HEK293 (cell line): ENCODE data around the gene GATA3.

Experiments
- CTCF ChIA-PET: fragments of 350-600 bp; formaldehyde crosslinking; extraction: SDS; loops from one replicate; lab custom pipeline; 2021; ENCODE audit warnings: antibody characterized with exemption; lab: Yijun Ruan, JAX
- POLR2A ChIA-PET: fragments of 300-600 bp; formaldehyde crosslinking; extraction: SDS; loops from one replicate; lab custom pipeline; 2020; ENCODE audit warnings: antibody characterized with exemption, inconsistent platforms; lab: Yijun Ruan, JAX
- H3K27ac ChIP-seq: fragments of 200-500 bp; sonication (Bioruptor generic); 2 replicates; pipeline ENCODE4 v1.5.1; 2014; ENCODE audit warnings: low read depth, low read length, control low read depth, inconsistent platforms; ENCODE audit errors: extremely low read depth
- H3K36me3 ChIP-seq, 2 experiments: fragments of 200-500 bp in 1 of 2; sonication (Bioruptor generic) in 1 of 2; 1 replicate in 1 of 2; 2 replicates in 1 of 2; pipeline ENCODE4 v1.5.1; 2014 to 2017; ENCODE audit warnings: inconsistent platforms in 2 of 2, low read length in 2 of 2; ENCODE audit not compliant: control insufficient read depth in 2 of 2, insufficient read depth in 1 of 2
- H3K4me1 ChIP-seq: fragments of 200-500 bp; sonication (Bioruptor generic); 2 replicates; pipeline ENCODE4 v1.5.1; 2014; ENCODE audit warnings: mild to moderate bottlenecking, low read length, inconsistent platforms; ENCODE audit not compliant: control insufficient read depth, insufficient read depth
- H3K4me3 ChIP-seq: 2 replicates; pipeline ENCODE4 v1.5.1; 2011; ENCODE audit warnings: low read depth, mild to moderate bottlenecking, control low read depth, low read length, moderate library complexity
- H3K9me3 ChIP-seq: fragments of 200-500 bp; sonication (Bioruptor generic); 2 replicates; pipeline ENCODE4 v1.5.1; 2014; ENCODE audit warnings: low read depth, low read length, inconsistent platforms; ENCODE audit not compliant: control insufficient read depth, insufficient read depth
- BCL11A ChIP-seq: fragments of 450-650 bp; formaldehyde crosslinking; IDR thresholded peaks from 2 replicates; pipeline ENCODE4 v1.5.1; 2016; ENCODE audit warnings: low read depth, missing biosample characterization, missing genetic modification characterization
- EGR2 ChIP-seq: fragments of 450-650 bp; formaldehyde crosslinking; IDR thresholded peaks from 2 replicates; pipeline ENCODE4 v1.5.1; 2016; ENCODE audit warnings: low read depth, missing biosample characterization, missing genetic modification characterization
- OVOL3 ChIP-seq: fragments of 450-650 bp; formaldehyde crosslinking; IDR thresholded peaks from 2 replicates; pipeline ENCODE4 v1.5.1; 2016; ENCODE audit warnings: missing biosample characterization, missing genetic modification characterization
- PATZ1 ChIP-seq: fragments of 450-650 bp; formaldehyde crosslinking; IDR thresholded peaks from 2 replicates; pipeline ENCODE4 v1.5.1; 2016; ENCODE audit warnings: missing biosample characterization, missing genetic modification characterization
- REST ChIP-seq: fragments of 450-650 bp; formaldehyde crosslinking; IDR thresholded peaks from 2 replicates; pipeline ENCODE4 v1.5.1; 2016; ENCODE audit warnings: missing biosample characterization, missing genetic modification characterization
- ZBTB20 ChIP-seq: fragments of 450-650 bp; formaldehyde crosslinking; IDR thresholded peaks from 2 replicates; pipeline ENCODE4 v1.5.1; 2016; ENCODE audit warnings: missing biosample characterization, missing genetic modification characterization
- ZBTB21 ChIP-seq: fragments of 450-650 bp; formaldehyde crosslinking; IDR thresholded peaks from 2 replicates; pipeline ENCODE4 v1.5.1; 2017; ENCODE audit warnings: missing biosample characterization, missing genetic modification characterization
- ZIC2 ChIP-seq: fragments of 450-650 bp; formaldehyde crosslinking; IDR thresholded peaks from 2 replicates; pipeline ENCODE4 v1.5.1; 2016; ENCODE audit warnings: missing biosample characterization, missing genetic modification characterization
- ZNF114 ChIP-seq: fragments of 450-650 bp; formaldehyde crosslinking; IDR thresholded peaks from 2 replicates; pipeline ENCODE4 v1.5.0; 2017; ENCODE audit warnings: missing biosample characterization, missing genetic modification characterization
- ZNF133 ChIP-seq: fragments of 450-650 bp; formaldehyde crosslinking; IDR thresholded peaks from 2 replicates; pipeline ENCODE4 v1.5.1; 2016; ENCODE audit warnings: missing biosample characterization, missing genetic modification characterization
- ZNF174 ChIP-seq: fragments of 450-650 bp; formaldehyde crosslinking; IDR thresholded peaks from 2 replicates; pipeline ENCODE4 v1.5.0; 2017; ENCODE audit warnings: missing biosample characterization, mild to moderate bottlenecking, missing genetic modification characterization
- ZNF23 ChIP-seq: fragments of 450-650 bp; formaldehyde crosslinking; IDR thresholded peaks from 2 replicates; pipeline ENCODE4 v1.5.1; 2016; ENCODE audit warnings: missing biosample characterization, missing genetic modification characterization, borderline replicate concordance
- ZNF26 ChIP-seq: fragments of 450-650 bp; formaldehyde crosslinking; IDR thresholded peaks from 2 replicates; pipeline ENCODE4 v1.5.1; 2016; ENCODE audit warnings: missing biosample characterization, missing genetic modification characterization
- ZNF266 ChIP-seq: fragments of 450-650 bp; formaldehyde crosslinking; IDR thresholded peaks from 2 replicates; pipeline ENCODE4 v1.5.1; 2016; ENCODE audit warnings: missing biosample characterization, missing genetic modification characterization, low read depth
- ZNF501 ChIP-seq: fragments of 450-650 bp; formaldehyde crosslinking; IDR thresholded peaks from 2 replicates; pipeline ENCODE4 v1.5.1; 2016; ENCODE audit warnings: missing biosample characterization, missing genetic modification characterization
- ZNF529 ChIP-seq: fragments of 450-650 bp; formaldehyde crosslinking; IDR thresholded peaks from 2 replicates; pipeline ENCODE4 v1.5.1; 2017; ENCODE audit warnings: missing genetic modification characterization, missing biosample characterization; ENCODE audit not compliant: insufficient replicate concordance
- ZNF549 ChIP-seq: fragments of 450-650 bp; IDR thresholded peaks from 2 replicates; pipeline ENCODE4 v1.5.1; 2018; ENCODE audit warnings: missing biosample characterization, missing genetic modification characterization, mild to moderate bottlenecking, inconsistent platforms, moderate library complexity
- ZNF580 ChIP-seq: fragments of 450-650 bp; formaldehyde crosslinking; IDR thresholded peaks from 2 replicates; pipeline ENCODE4 v1.5.1; 2016; ENCODE audit warnings: missing biosample characterization, missing genetic modification characterization
- ZNF664 ChIP-seq: fragments of 450-650 bp; formaldehyde crosslinking; IDR thresholded peaks from 2 replicates; pipeline ENCODE4 v1.5.1; 2016; ENCODE audit warnings: missing biosample characterization, missing genetic modification characterization
- ZNF785 ChIP-seq: fragments of 450-650 bp; formaldehyde crosslinking; IDR thresholded peaks from 2 replicates; pipeline ENCODE4 v1.5.1; 2016; ENCODE audit warnings: missing biosample characterization, missing genetic modification characterization
- TF ChIP-seq, protein P1 (sequence below): fragments of 450-650 bp; formaldehyde crosslinking; IDR thresholded peaks from 2 replicates; pipeline ENCODE4 v1.5.1; 2017; ENCODE audit warnings: missing biosample characterization, mild to moderate bottlenecking, missing genetic modification characterization, moderate library complexity
- TF ChIP-seq, protein P2 (sequence below): fragments of 450-650 bp; formaldehyde crosslinking; IDR thresholded peaks from 2 replicates; pipeline ENCODE4 v1.5.1; 2016; ENCODE audit warnings: missing biosample characterization, missing genetic modification characterization

Gene GATA3

GRCh38 chr10:8063935-8064334 lies 9.4 kb downstream of the GATA3 start:
- Histone ChIP-seq H3K4me1 (no peaks in the 10 kb centered on the region; the same call in 1 of the 2 replicates), H3K36me3 (peaks cover 57 to 100% of the 10 kb centered on the region in 2 experiments), H3K27ac (no peak overlapping the region), H3K4me3 (no peak overlapping the region), H3K9me3 (no peaks in the 10 kb centered on the region)
- TF ChIP-seq ZNF26 (tag by site-specific recombination) (no peak), ZNF174 (no peak), ZNF114 (tag by site-specific recombination) (no peak), BCL11A (tag by site-specific recombination) (no peak), ZNF580 (tag by site-specific recombination) (no peak), ZNF501 (no peak), PATZ1 (tag by site-specific recombination) (no peak), EGR2 (tag by site-specific recombination) (no peak), ZNF549 (no peak), ZBTB21 (tag by site-specific recombination) (no peak), ZIC2 (no peak), ZNF785 (tag by site-specific recombination) (no peak), ZNF529 (tag by site-specific recombination) (no peak), ZNF266 (tag by site-specific recombination) (no peak)
- TF ChIP-seq, protein P1, sequence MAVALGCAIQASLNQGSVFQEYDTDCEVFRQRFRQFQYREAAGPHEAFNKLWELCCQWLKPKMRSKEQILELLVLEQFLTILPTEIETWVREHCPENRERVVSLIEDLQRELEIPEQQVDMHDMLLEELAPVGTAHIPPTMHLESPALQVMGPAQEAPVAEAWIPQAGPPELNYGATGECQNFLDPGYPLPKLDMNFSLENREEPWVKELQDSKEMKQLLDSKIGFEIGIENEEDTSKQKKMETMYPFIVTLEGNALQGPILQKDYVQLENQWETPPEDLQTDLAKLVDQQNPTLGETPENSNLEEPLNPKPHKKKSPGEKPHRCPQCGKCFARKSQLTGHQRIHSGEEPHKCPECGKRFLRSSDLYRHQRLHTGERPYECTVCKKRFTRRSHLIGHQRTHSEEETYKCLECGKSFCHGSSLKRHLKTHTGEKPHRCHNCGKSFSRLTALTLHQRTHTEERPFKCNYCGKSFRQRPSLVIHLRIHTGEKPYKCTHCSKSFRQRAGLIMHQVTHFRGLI (tag by site-specific recombination), result no peak
- POLR2A ChIA-PET, result no interaction called here
- CTCF ChIA-PET, result no interaction called here

GRCh38 chr10:8064436-8064835 lies 9.9 kb downstream of the GATA3 start:
- ChIA-PET POLR2A (no interaction called here), CTCF (interaction anchor here (0.7 kb wide), 1 partner anchor 479 kb away, joined by 3 read pairs; no protein-coding TSS in a partner anchor)
- H3K9me3 ChIP-seq, result no peaks in the 10 kb centered on the region
- H3K27ac ChIP-seq, result no peak overlapping the region
- peaks cover 62 to 100% of the 10 kb centered on the region in 2 experiments for H3K36me3 ChIP-seq
- no peak overlapping the region for H3K4me3 ChIP-seq
- no peaks in the 10 kb centered on the region; the same call in 1 of the 2 replicates for H3K4me1 ChIP-seq
- no peak for TF ChIP-seq ZNF664 (tag by site-specific recombination)
- TF ChIP-seq ZBTB20, result no peak
- TF ChIP-seq ZNF133 (tag by site-specific recombination), result no peak
- TF ChIP-seq REST (tag by site-specific recombination), result no peak
- no peak for TF ChIP-seq ZNF23
- TF ChIP-seq, protein P2, sequence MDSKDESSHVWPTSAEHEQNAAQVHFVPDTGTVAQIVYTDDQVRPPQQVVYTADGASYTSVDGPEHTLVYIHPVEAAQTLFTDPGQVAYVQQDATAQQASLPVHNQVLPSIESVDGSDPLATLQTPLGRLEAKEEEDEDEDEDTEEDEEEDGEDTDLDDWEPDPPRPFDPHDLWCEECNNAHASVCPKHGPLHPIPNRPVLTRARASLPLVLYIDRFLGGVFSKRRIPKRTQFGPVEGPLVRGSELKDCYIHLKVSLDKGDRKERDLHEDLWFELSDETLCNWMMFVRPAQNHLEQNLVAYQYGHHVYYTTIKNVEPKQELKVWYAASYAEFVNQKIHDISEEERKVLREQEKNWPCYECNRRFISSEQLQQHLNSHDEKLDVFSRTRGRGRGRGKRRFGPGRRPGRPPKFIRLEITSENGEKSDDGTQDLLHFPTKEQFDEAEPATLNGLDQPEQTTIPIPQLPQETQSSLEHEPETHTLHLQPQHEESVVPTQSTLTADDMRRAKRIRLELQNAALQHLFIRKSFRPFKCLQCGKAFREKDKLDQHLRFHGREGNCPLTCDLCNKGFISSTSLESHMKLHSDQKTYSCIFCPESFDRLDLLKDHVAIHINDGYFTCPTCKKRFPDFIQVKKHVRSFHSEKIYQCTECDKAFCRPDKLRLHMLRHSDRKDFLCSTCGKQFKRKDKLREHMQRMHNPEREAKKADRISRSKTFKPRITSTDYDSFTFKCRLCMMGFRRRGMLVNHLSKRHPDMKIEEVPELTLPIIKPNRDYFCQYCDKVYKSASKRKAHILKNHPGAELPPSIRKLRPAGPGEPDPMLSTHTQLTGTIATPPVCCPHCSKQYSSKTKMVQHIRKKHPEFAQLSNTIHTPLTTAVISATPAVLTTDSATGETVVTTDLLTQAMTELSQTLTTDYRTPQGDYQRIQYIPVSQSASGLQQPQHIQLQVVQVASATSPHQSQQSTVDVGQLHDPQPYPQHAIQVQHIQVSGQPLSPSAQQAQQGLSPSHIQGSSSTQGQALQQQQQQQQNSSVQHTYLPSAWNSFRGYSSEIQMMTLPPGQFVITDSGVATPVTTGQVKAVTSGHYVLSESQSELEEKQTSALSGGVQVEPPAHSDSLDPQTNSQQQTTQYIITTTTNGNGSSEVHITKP (tag by site-specific recombination), result no peak
- no peak for TF ChIP-seq OVOL3 (tag by site-specific recombination)
